Peyer's patch (tissue), 4 donors: Measurements from ENCODE around the gene RAB38. TPM values are rescaled to one million over a fixed set of nuclear protein-coding genes. Genes with fewer than 3 reads are reported as not detected.

ENCODE experiments used
- DNase-seq, 3 donors: peaks; one replicate each; pipeline ENCODE4 v3.0.0-alpha.2; 2017 to 2019
- H3K27ac ChIP-seq, 4 donors: fragments of 200-600 bp; sonication (generic); one replicate each; pipeline ENCODE4 v1.5.1; 2016 to 2019
- H3K27me3 ChIP-seq, 2 donors: fragments of 200-600 bp; sonication (generic); one replicate each; pipeline ENCODE4 v1.5.1; 2019
- H3K36me3 ChIP-seq, 3 donors: fragments of 200-600 bp; sonication (generic); one replicate each; pipeline ENCODE4 v1.5.1; 2016 to 2019
- H3K4me1 ChIP-seq, 4 donors: fragments of 200-600 bp; sonication (generic); one replicate each; pipeline ENCODE4 v1.5.1; 2016 to 2019
- H3K4me3 ChIP-seq, 4 donors: fragments of 200-600 bp; sonication (generic); 1 replicate in 3 of 4; 2 replicates in 1 of 4; pipeline ENCODE4 v1.5.1; 2016 to 2019; ENCODE audit warnings: mild to moderate bottlenecking in 1 of 4
- H3K9me3 ChIP-seq, 4 donors: fragments of 200-600 bp; sonication (generic); one replicate each; pipeline ENCODE4 v1.5.1; 2016 to 2019; ENCODE audit warnings: mild to moderate bottlenecking in 1 of 4
- CTCF ChIP-seq, 6 experiments: fragments of 450-650 bp in 4 of 6; fragments of 200-600 bp in 2 of 6; sonication (generic) in 1 of 6; IDR thresholded peaks; one replicate each; pipeline ENCODE4 v1.5.1; 2017 to 2019; ENCODE audit warnings: antibody characterized with exemption in 6 of 6, mild to moderate bottlenecking in 3 of 6, moderate library complexity in 1 of 6
- POLR2A ChIP-seq, 2 donors: fragments of 450-650 bp; IDR thresholded peaks; one replicate each; pipeline ENCODE4 v1.5.1; 2017; ENCODE audit warnings: antibody characterized with exemption in 2 of 2, mild to moderate bottlenecking in 2 of 2, moderate library complexity in 2 of 2
- small RNA-seq, 2 donors: library from RNA; depleted of rRNA; stranded (forward); fragments of <200 nt; gene quantifications; one replicate each; pipeline ENCODE3, GENCODE V24; 2016
- total RNA-seq, 4 donors: library from RNA; depleted of rRNA; stranded (reverse); fragments of >200 nt; gene quantifications; one replicate each; pipeline ENCODE4 v1.1.0, GENCODE V29; 2016

RAB38 gene
- total RNA-seq, 4 donors from 2014 or later: 3.7 to 6.6 (median 6.3) TPM; not detected in 1

GRCh38 chr11:88068848-88069554, 106.2 kb downstream of the RAB38 start:
- H3K4me3 ChIP-seq: no peak overlapping the region
- TF ChIP-seq POLR2A (IDR thresholded peaks at IDR 0.05): no peak
- TF ChIP-seq CTCF (IDR thresholded peaks at IDR 0.05): no peak

GRCh38 chr11:88066090-88066489, 109.2 kb downstream of the RAB38 start:
- no peak for DNase-seq
- Histone ChIP-seq H3K27ac (no peak overlapping the region), H3K9me3 (no peaks in the 10 kb centered on the region), H3K4me1 (no peaks in the 10 kb centered on the region), H3K4me3 (no peak overlapping the region), H3K27me3 (no peaks in the 10 kb centered on the region), H3K36me3 (no peaks in the 10 kb centered on the region)
- TF ChIP-seq CTCF (IDR thresholded peaks at IDR 0.05) (no peak), POLR2A (IDR thresholded peaks at IDR 0.05) (no peak)

More at GRCh38 chr11:88068848-88069554, 106.2 kb downstream of the RAB38 start:
- Histone ChIP-seq H3K27ac (no peak overlapping the region), H3K27me3 (no peaks in the 10 kb centered on the region), H3K36me3 (no peaks in the 10 kb centered on the region), H3K9me3 (peaks cover 0 to 4% (median 0%) of the 10 kb centered on the region in 4 donors), H3K4me1 (no peaks in the 10 kb centered on the region)
- DNase-seq: no peak

- Histone ChIP-seq H3K27me3 (no peaks in the 10 kb centered on the region), H3K4me3 (no peak overlapping the region), H3K27ac (no peak overlapping the region), H3K4me1 (no peaks in the 10 kb centered on the region), H3K36me3 (no peaks in the 10 kb centered on the region), H3K9me3 (no peaks in the 10 kb centered on the region)
- TF ChIP-seq CTCF (IDR thresholded peaks at IDR 0.05) (no peak), POLR2A (IDR thresholded peaks at IDR 0.05) (no peak)
- no peak for DNase-seq
These were observed 111.0 kb downstream of the RAB38 start for GRCh38 chr11:88064097-88064705.

Small RNA genes within 50 kb of the gene (small RNA-seq; reads per million reads assigned to genes)
- gene MIR3166: 0 reads per million in 2 donors
- 0 reads per million in 2 donors for gene RF00019

Other genes starting within 250 kb of the RAB38 start
- 10 to 100 TPM; 38.5 to 66.8 (median 43.0) TPM for gene CTSC, start 162.3 kb upstream of the RAB38 start, total RNA-seq